PFSK-1 (cell line): Measurements from ENCODE around the gene SH3PXD2A.

Source experiments
- SIN3A ChIP-seq: IDR thresholded peaks from 2 replicates; pipeline ENCODE4 v1.6.1; 2012; ENCODE audit warnings: mild to moderate bottlenecking, low read length, moderate library complexity, borderline replicate concordance; ENCODE audit not compliant: insufficient read depth
- TAF1 ChIP-seq: IDR thresholded peaks from 2 replicates; pipeline ENCODE4 v1.6.1; 2012; ENCODE audit warnings: low read length, control low read depth, borderline replicate concordance; ENCODE audit not compliant: insufficient read depth

DNA sequence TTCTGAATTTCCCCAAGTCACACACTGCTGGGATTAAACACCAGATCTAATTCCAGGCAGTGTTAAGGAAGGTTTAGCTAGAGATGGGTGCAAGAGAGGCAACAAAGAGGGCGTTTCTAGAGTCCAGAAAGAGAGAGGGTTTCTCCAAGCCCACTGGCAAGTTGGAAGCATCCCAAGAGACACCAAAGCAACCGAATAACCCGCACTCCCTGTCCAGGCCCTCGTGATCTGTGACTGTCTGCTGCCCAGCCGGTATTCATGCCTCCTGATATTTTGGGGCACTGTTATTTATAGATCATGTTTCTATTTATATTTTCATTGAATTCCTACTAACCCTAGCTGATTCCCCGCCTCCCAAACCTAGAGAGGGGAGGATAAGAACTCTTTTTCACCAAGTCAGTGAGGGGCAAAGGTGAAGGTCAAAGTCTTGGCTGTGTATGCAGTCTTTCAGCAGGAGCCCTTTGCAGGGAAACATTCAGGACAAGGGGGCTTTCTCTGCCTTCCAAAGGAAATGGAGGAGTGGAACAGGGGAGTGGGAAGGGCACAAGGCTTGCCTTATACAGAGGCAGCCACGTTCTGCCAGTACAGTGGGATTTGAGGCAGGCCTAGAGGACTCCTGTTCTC is 103.6 kb downstream of the SH3PXD2A start:
- no peak for TF ChIP-seq SIN3A
- no peak for TF ChIP-seq TAF1
